ENCODE measurements around the gene APC2. TPM values are rescaled to one million over a fixed set of nuclear protein-coding genes. Genes with fewer than 3 reads are reported as not detected.

Gene APC2
- polyA plus RNA-seq, 1 experiment, result 0.09 TPM

- CTCF ChIA-PET, result interaction anchor here (0.5 to 0.9 kb wide), 3 partner anchors 64 to 561 kb away, joined by 3 to 5 read pairs (median 3); no protein-coding TSS in a partner anchor
These were observed 59.9 kb downstream of the APC2 start for GRCh38 chr19:1509602-1510441.

GRCh38 chr19:1510442-1510806 is 60.5 kb downstream of the APC2 start:
- Histone ChIP-seq H3K4me3 (ENCODE audit: low read depth, low read length) (no peak overlapping the region), H3K27ac (ENCODE audit: low read depth, low read length) (no peak overlapping the region)
- POLR2A ChIA-PET, result no interaction called here

More at GRCh38 chr19:1509602-1510441, 59.9 kb downstream of the APC2 start:
- TF ChIP-seq, protein P1, sequence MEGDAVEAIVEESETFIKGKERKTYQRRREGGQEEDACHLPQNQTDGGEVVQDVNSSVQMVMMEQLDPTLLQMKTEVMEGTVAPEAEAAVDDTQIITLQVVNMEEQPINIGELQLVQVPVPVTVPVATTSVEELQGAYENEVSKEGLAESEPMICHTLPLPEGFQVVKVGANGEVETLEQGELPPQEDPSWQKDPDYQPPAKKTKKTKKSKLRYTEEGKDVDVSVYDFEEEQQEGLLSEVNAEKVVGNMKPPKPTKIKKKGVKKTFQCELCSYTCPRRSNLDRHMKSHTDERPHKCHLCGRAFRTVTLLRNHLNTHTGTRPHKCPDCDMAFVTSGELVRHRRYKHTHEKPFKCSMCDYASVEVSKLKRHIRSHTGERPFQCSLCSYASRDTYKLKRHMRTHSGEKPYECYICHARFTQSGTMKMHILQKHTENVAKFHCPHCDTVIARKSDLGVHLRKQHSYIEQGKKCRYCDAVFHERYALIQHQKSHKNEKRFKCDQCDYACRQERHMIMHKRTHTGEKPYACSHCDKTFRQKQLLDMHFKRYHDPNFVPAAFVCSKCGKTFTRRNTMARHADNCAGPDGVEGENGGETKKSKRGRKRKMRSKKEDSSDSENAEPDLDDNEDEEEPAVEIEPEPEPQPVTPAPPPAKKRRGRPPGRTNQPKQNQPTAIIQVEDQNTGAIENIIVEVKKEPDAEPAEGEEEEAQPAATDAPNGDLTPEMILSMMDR (IDR thresholded peaks at IDR 0.05; ENCODE audit: low read depth, low read length), result no peak
- Histone ChIP-seq H3K4me3 (ENCODE audit: low read depth, low read length) (no peak overlapping the region), H3K27me3 (ENCODE audit: control insufficient read depth, insufficient read depth, low read length) (peaks cover 2% of the 10 kb centered on the region), H3K27ac (ENCODE audit: low read depth, low read length) (no peak overlapping the region), H3K9me3 (ENCODE audit: control insufficient read depth, insufficient read depth, low read length) (peaks cover 15% of the 10 kb centered on the region; the same call in 1 of the 2 replicates)
- DNase-seq (ENCODE audit: low read depth, low spot score), result no peak
- POLR2A ChIA-PET, result interaction anchor here (0.6 to 1.2 kb wide), 3 partner anchors 19 to 143 kb away, joined by 3 to 6 read pairs (median 5); partner anchors contain the start of gene REEP6

DNA sequence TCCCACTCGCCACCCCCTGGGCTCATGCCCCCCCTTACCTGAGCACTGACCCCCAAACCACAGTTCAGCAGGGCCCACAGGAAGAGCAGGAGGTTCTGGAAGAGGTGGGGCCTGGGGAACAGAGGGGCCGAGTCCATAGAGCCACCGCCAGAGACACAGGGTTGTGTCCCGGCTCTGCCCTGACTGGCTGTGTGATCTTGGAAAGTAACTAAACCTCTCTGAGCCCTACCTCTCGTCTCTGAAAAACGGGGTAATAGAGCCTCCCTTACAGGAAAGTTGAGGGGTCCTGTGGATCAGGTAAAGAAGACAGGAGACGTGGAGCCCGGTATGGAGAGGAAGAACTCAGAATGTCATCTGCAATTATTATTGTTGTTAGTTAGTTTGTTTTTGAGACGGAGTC is 60.9 kb downstream of the APC2 start:
- CTCF ChIA-PET, result no interaction called here
- no peak overlapping the region for H3K27ac ChIP-seq (ENCODE audit: low read depth, low read length)
- no peak overlapping the region for H3K4me3 ChIP-seq (ENCODE audit: low read depth, low read length)
- TF ChIP-seq, protein P1 (IDR thresholded peaks at IDR 0.05; ENCODE audit: low read depth, low read length), result no peak
- POLR2A ChIA-PET, result no interaction called here
- no peak for DNase-seq (ENCODE audit: low read depth, low spot score)
- H3K27me3 ChIP-seq (ENCODE audit: control insufficient read depth, insufficient read depth, low read length), result peaks cover 5% of the 10 kb centered on the region
- H3K9me3 ChIP-seq (ENCODE audit: control insufficient read depth, insufficient read depth, low read length), result peaks cover 14% of the 10 kb centered on the region; the same call in 1 of the 2 replicates

More at GRCh38 chr19:1510442-1510806, 60.5 kb downstream of the APC2 start:
- CTCF ChIA-PET, result no interaction called here
- H3K9me3 ChIP-seq (ENCODE audit: control insufficient read depth, insufficient read depth, low read length), result peaks cover 15% of the 10 kb centered on the region; the same call in 1 of the 2 replicates
- peaks cover 5% of the 10 kb centered on the region for H3K27me3 ChIP-seq (ENCODE audit: control insufficient read depth, insufficient read depth, low read length)
- TF ChIP-seq, protein P1 (IDR thresholded peaks at IDR 0.05; ENCODE audit: low read depth, low read length), result no peak
- no peak for DNase-seq (ENCODE audit: low read depth, low spot score)

DNA sequence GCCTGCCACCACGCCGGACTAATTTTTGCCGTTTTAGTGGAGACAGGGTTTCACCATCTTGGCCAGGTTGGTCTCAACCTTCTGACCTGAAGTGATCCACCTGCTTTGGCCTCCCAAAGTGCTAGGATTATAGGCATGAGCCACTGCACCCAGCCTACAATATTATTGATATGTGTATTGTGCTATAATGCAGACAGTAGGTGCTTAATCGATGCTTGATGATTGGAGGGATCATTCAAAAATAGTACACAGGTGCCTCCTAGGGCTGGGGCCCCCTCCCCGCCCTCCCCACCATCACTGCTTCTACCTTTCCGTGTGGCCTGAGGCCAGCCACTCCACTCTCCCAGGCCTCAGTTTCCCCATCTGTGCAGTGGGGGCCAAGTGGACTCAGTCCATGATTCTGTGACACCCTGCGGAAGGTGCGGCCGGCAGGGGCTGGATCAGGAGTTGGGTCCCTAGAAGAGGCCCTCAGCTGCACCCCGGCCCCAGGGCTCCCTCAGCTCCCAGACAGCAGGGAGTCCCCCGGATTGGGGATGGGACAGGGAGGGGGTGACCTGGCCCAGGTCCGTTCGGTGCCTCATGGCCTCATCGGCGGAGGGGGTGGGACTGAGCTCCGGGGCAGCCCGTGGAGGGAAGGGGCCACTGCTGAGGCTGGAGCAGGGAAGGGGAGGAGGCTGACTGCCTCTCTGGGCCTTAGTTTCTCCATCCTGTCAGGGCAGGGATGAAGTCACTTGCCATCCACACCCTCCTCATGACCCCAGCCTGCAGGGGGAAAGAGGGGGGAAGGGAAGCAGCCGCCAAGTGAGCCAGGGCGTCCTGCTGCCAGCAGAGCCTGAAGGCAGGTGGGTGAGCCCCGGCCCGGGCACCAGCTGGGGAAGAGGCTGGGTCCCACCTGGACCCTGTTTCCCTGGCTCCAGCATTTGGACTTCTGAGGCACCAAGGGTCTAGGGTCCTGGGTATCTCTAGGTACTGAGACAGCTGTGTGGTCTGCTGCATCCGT is 61.7 kb downstream of the APC2 start:
- no peak for DNase-seq (ENCODE audit: low read depth, low spot score)
- CTCF ChIA-PET, result no interaction called here
- TF ChIP-seq, protein P1 (IDR thresholded peaks at IDR 0.05; ENCODE audit: low read depth, low read length), result no peak
- Histone ChIP-seq H3K27me3 (ENCODE audit: control insufficient read depth, insufficient read depth, low read length) (peaks cover 5% of the 10 kb centered on the region), H3K27ac (ENCODE audit: low read depth, low read length) (no peak overlapping the region), H3K4me3 (ENCODE audit: low read depth, low read length) (no peak overlapping the region; the same call in 1 of the 2 replicates), H3K9me3 (ENCODE audit: control insufficient read depth, insufficient read depth, low read length) (peaks cover 18% of the 10 kb centered on the region)
- POLR2A ChIA-PET, result no interaction called here

All from AG04450 (cell line).